ENCODE data around the gene PHF10.

PHF10 gene

DNA sequence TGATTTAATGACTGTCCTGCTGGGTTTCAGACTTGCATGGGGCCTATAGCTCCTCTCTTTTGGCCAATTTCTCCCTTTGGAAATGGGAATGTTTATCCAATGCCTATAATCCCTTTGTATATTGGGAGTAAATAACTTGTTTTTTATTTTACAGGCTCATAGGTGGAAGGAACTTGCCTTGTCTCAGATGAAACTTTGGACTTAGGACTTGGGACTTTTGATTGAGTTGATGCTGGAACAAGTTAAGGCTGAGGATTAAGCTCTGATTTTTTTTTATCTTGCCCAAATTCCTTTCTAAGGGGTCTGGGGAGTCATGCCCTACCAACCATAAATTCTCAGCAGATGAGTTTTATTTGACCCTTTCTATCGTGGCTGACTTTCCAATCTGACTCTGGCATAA, 46.0 kb downstream of the PHF10 start:
- no peak for DNase-seq (ENCODE audit: extremely low read depth in 1 of 2, low read depth in 1 of 2)

DNA sequence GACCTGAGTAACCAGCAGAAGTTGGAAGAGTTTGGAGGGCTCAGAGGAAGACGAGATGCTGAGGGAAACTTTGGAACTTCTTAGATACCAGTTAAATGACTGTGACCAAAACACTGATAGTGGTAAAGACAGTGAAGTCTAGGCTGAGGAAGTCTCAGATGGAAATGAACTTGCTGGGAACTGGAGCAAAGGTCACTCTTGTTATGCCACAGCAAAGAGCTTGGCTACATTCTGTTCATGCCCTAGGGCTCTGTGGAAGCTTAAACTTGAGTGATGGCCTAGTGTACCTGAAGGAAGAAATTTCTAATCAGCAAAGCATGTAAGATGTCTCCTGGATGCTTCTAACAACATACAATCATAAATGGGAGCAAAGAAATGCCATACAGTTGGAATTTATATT, 47.2 kb downstream of the PHF10 start:
- DNase-seq (ENCODE audit: extremely low read depth in 1 of 2, low read depth in 1 of 2): no peak

DNA sequence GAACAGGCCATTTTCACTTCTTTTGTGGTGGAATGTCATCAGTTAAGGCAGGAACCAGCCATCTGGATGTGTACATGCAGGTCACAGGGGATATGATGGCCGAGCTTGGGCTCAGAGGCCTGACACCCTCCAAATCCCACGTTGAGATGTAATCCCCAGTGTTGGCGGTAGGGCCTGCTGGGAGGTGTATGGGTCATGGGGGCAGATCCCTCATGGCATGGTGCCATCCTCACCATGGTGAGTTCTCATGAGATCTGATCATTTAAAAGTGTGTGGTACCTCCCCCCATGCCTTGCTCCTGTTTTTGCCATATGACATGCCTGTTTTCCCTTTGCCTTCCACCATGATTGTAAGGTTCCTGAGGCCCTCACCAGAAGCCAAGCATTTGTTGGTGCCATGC, 49.3 kb downstream of the PHF10 start:
- no peak for DNase-seq (ENCODE audit: extremely low read depth in 1 of 2, low read depth in 1 of 2)

DNA sequence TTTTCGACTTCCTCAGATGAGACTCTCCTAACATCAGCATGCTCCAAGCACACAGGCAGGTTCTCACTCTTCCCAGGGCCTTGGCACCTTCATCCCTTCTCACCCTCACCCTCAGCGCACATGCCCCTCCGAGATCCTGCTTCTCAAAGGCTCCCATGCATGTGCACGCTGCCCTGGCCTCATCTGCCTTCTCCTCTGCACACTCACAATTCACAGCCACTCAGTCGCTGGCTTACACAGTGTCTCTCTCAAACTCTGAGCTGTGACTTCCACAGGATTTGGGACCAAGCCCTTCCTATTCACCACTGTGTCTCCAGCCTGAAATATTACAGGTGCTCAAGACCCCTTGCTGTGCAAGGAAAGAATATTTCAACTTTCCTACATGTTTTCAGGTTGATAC, 52.7 kb downstream of the PHF10 start:
- no peak for DNase-seq (ENCODE audit: extremely low read depth in 1 of 2, low read depth in 1 of 2)

DNA sequence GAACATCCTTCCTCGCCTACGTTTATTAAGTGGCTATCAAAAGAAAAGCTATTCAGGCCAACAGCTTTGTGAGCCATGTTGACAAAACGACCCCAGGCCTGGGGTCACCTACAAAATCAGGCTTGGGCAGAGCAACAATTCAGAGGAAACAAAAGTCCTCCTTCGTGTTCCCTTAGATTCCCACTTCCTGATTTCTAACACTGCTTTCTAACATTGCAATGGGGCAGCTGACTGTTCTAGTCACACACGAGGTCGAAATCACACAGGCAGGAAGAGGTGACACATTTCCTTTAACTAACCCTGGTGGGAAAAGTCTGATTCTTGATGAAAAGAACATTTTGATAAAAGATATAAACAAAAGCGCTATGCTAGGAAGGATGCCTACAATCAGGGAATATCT, 54.4 kb downstream of the PHF10 start:
- no peak for DNase-seq (ENCODE audit: extremely low read depth in 1 of 2, low read depth in 1 of 2)

DNA sequence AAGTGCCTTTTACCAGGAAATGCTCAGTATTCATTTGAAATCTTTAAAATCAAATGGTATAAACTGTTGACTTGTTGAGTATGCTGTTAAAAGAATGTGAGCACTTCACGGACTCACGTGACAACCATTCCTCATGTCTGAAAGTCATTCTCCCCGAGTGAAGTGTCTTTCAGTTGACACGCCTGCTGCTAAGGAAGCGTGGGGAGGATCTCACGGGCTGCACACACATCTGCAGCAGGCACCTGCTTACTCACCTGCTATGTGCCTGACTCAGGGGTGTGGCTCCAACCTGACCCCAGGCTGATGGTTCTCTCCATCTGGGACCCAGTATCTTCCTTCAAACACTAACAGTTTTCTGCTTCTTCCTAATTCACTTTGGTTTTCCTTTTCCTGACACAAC, 55.2 kb downstream of the PHF10 start:
- DNase-seq (ENCODE audit: extremely low read depth in 1 of 2, low read depth in 1 of 2): no peak

DNA sequence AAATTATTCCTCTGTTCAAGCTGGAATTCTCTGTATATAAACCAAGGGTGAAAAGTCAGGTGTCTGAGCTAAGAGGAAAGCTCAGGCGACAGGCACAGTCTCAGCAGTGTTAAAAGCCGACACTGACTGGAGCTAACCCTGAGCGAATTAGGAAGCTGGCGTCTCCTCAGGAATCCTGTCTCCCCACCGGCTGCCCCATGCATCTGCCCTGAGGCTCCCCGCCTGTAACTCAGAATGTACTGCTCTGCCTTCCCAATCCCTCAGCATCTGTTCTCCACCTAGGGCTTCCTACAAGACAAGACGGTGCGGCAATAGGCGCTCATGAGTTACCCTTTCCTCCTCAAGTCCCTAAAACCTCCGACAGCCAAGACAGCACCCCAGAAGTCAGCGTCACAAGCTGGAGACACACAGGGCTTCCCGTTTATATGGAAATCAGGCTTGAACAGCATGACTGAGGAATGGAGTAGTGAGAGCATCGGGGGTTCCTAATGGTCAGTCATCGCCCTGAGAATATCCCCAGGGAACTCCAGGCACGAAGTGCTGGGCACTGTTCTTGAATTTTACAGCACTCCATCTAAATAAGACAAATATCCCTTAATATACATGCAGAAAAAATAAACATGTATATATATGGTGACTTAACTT, 56.0 kb downstream of the PHF10 start:
- no peak for DNase-seq (ENCODE audit: extremely low read depth in 1 of 2, low read depth in 1 of 2)

DNA sequence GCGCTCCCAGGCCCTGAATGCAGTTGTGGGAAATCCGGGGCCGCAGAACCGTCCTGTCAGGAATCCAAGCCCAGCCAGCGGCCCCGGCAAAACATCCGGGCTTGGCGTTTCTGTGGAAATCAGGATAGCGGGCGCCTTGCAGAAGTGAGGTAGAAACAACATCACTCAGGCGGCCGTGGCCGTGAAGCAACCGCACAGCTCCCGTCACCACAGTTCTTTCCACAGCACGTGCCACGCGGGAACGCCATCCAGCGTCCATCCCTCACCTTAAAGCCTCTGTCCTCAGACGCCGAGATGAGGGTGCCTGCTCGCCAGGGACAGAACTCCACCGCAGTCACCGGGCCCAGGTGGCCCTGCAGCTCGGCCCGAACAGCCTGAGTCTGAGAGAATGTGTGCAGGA, 56.6 kb downstream of the PHF10 start:
- DNase-seq (ENCODE audit: extremely low read depth in 1 of 2, low read depth in 1 of 2): no peak

DNA sequence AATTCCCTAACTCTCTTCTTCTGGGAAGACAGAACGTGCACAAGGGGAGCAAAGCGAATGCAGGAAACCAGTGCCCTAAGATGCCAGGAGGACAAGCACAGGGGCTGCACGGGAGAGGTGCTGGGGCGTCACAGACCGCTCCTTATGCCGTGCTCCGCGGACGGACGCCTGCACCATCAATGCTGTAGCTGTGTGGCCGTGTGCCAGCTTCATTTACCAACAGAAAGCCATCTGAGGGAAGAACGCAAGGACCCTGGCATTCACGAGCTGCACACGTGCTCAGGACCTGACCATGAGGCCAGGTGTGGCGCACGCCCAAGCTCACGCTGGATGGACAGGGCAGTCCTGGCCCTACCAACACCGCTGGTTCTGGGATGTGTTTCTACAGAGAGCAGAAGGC, 57.9 kb downstream of the PHF10 start:
- no peak for DNase-seq (ENCODE audit: extremely low read depth in 1 of 2, low read depth in 1 of 2)

DNA sequence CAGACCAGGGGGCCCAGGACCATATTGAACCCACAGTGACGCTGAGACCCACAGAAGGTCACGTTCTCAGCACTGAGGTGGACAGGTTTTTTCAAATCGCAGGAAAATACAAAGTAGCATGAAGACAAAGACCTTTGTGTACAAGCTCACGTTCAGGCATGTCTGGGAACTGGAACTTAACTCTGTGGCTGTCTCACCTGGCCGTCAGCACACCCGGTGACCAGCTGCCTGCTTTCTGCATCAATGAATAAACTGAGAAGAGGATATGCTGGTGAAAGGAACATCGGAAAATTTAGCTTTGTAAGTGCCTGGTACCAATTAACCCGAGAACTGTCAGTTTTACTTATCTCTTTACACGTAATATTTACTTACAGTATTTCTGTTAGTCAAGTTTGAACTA, 59.0 kb downstream of the PHF10 start:
- DNase-seq (ENCODE audit: extremely low read depth in 1 of 2, low read depth in 1 of 2): no peak

DNA sequence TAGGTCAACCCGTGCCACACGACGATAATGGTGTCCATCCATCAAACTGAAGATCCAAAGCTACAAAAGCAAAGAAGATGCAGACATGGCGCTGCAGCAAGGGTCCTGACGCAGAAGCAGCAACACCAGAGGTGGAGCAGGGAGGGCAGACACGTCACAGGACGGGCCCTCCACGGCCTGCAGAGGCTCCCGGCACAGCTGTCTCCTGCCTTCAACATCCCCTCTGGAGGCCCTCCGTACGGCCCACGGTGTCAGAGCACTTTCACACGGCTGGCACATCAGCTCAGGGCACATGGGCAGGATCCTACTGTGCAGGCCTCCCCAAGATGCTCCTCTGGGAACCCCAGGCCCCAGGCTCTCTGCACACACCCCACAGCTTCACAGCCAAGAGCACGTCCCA, 60.1 kb downstream of the PHF10 start:
- no peak for DNase-seq (ENCODE audit: extremely low read depth in 1 of 2, low read depth in 1 of 2)

DNA sequence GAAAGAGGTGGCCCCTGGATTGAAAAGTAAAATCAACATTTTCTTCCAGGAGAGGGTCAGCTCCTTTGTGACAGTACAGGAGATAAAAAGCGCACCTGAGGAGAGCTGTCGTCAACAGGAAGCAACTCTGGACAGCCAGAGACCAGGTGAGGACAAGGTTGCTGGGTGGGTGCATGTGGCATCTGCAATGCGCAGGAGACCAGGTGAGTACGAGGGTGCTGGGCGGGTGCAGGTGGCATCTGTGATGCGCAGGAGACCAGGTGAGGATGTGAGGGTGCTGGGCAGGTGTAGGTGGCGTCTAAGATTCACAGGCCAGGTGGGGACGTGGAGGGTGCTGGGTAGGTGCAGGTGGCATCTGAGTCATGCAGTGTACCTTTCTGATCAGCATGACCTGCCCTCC, 60.8 kb downstream of the PHF10 start:
- DNase-seq (ENCODE audit: extremely low read depth in 1 of 2, low read depth in 1 of 2): no peak

DNA sequence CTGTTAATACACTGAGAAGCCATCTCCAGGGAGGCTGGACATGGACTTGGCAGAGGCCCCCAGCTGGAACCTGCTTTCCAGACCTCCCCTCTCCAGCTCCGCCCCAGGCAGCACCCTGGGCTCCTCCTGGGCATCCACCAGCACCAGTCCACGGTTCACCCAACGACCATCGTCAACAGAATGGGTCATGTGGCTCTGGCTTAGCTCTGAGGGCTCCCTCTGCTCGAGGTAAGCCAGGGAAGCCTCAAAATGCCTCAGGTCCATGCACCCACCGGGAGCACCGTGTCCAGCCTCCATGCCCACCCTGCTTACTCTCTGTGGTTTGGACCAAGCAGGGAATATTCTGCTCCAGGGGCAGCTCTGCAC, 62.9 kb downstream of the PHF10 start:
- no peak for DNase-seq (ENCODE audit: extremely low read depth in 1 of 2, low read depth in 1 of 2)

DNA sequence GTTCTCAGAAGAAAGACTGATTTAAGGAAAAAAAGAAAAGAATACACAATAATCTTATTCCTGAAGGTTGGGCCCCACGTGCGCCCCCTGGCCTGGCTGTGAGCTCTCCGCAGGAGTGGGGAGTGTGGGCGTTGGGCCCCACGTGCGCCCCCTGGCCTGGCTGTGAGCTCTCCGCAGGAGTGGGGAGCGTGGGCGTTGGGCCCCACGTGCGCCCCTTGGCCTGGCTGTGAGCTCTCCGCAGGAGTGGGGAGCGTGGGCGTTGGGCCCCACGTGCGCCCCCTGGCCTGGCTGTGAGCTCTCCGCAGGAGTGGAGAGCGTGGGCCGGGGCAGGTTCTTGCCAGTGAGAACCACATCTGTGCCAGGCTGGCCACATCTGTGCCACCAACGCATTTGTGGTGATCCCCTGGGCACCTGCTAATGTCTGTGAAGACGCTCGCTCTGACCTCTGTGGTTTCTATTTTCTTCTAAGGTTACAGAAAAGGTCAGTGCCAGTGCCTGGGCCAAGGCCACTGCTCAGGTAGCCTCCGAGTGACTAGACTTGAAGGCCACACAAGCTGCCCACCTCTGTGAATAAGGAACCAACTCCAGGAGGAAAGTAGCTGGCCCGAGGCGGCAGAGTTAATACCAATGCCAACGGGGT, 63.4 kb downstream of the PHF10 start:
- no peak for DNase-seq (ENCODE audit: extremely low read depth in 1 of 2, low read depth in 1 of 2)

DNA sequence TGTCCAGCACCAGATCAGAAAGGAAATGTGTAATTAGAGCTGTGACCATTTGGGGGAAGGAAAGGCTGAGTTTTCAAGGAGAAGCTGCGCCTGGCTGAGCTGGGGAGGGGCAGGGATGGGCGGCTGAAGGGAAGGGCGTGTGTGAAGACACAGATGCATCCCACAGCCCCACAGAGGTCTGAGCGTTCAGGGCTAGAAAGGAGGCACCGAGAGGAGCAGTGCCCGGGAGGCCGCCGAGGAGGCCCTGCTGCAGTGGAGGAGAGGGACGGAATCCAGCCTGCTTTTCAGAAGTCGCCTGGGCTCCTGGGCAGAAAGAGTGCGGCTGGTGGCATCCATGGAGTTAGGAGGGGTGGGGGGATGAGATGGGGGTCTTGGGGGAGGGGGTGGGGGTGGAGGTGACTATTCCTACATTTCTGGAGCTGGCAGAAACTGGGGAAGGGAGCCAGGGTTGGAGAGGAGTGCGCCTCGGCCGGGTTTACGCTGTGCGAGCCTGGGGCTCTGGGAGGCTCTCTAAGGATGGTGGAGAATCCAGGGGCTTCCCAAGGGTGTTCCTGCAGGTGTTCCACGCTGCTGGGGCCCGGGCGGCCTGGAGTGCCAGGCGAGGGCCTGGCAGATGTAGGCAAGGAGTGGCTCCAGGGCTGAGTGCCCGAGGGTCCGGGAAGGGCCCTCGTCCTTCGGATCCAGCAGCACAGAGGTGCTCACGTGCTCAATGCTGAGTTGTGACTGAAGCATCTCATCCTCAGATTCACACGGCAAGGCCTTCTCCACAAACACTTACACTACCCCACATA, 64.3 kb downstream of the PHF10 start:
- no peak for DNase-seq (ENCODE audit: extremely low read depth in 1 of 2, low read depth in 1 of 2)

DNA sequence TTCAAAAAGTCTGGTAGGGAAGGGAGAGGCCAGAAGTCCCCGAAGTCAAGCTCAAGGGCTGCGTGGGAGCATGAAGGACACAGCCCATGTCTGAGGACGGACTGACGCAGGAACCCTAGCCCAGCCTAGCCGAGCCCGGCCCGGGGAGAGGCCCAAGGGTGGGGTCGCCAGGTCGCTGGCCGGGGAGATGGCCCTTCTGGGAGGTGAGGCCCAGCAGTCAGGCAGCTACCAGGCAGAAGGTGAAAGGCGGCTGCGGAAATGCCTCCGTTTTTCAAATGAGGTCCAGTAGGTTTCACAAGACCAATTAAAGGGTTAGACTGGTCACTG, 67.1 kb downstream of the PHF10 start:
- DNase-seq (ENCODE audit: extremely low read depth in 1 of 2, low read depth in 1 of 2): no peak

DNA sequence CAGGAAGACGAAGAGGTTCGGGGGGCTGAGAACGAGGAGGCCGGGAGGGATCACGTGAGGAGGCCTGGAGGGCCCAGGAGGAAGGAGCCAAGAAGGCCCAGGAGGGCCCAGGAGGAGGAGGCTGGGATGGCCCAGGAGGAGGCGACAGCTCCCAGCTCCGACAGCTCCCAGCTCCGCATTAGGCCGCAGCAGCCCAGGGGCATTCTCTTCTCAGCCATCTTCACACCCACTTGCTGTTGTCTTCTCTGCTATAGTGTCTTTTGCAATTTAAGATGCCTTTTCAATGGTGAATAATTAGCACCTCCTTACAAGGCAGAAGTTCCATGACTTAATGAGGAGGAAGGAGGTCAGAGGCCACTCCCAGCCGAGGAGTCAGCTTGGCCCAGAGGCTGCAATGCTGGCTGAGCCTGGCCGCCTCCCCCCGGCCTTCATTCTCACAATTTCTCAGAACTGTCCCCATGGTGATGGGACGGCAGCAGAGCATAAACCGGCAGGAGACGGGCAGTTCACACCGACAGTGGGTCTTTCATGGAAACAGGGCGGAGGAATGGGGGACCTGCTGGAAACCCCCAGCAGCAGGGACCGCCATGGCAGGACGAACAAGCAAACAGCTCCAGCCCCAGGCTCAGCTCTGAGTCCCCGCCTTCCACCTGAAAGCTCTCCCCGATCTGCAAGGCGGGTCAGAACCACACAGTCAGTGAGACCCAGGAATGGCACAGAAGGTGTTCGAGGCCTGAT, 67.6 kb downstream of the PHF10 start:
- DNase-seq (ENCODE audit: extremely low read depth in 1 of 2, low read depth in 1 of 2): no peak

DNA sequence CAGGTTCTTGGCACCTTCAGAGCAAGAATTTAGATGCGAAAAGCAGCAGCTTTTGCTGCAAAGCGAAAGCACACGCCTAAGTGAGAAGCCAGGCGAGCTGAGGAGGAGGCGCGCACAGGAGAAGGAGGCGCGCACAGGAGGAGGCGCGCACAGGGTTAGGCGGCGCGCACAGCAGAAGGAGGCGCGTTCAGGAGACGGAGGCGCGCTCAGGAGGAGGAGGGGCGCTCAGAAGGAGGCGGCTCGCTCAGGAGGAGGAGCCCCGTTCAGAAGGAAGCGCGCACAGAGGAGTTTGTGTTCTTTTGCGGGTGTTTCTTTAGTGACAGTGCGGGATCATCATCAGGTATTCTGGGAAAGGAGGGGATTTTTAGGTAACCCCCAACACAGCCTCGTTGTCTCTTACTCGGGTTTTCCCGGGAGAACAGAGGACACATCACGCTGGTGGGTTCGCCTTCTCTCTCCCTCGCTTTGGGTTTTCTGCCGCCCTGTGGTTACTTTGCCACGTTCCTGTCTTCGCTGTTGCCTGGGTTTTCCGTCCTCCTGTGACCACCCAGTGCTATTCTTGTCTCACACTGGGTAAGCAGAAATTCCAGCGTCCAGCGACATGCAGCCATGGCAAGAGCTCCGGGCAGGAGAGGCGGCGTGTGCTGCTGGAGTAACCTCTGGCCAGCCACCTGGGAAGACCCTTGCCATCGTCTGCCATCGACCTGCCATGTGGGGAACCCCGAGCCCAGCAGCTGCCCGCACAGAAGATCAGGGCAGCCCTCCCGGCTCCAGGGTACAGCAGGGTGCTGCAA, 69.5 kb downstream of the PHF10 start:
- DNase-seq (ENCODE audit: extremely low read depth in 1 of 2, low read depth in 1 of 2): peak; percentile 30 to 42
